ENCODE results near the gene LPCAT4. TPM values are rescaled to one million over a fixed set of nuclear protein-coding genes. Genes with fewer than 3 reads are reported as not detected.

Gene LPCAT4
- total RNA-seq, 4 donors from 2014 or later = 7.5 to 14.9 (median 11.5) TPM

- no peaks in the 10 kb centered on the region for H3K9me3 ChIP-seq
- peaks cover 20 to 93% (median 75%) of the 10 kb centered on the region in 4 donors for H3K36me3 ChIP-seq
- DNase-seq (ENCODE audit: extremely low spot score) = no peak
- no peak for TF ChIP-seq CTCF (IDR thresholded peaks at IDR 0.05)
- no peak for TF ChIP-seq EP300 (IDR thresholded peaks at IDR 0.05)
- no peak for TF ChIP-seq POLR2A (IDR thresholded peaks at IDR 0.05; ENCODE audit: low read depth)
- no peak for TF ChIP-seq POLR2AphosphoS5 (IDR thresholded peaks at IDR 0.05)
- intact Hi-C loops (cut with DNase I) = no loop called here
- H3K4me1 ChIP-seq = no peaks in the 10 kb centered on the region
- no peaks in the 10 kb centered on the region for H3K27me3 ChIP-seq
- no peak overlapping the region for H3K27ac ChIP-seq (replicated peaks in 1 of 4)
- H3K4me3 ChIP-seq = no peak overlapping the region
- WGBS = 91% methylated on average over 4 of the region's 4 CpGs
These were observed 8.0 kb downstream of the LPCAT4 start for GRCh38 chr15:34358948-34359347.

GRCh38 chr15:34358367-34358766 is 8.6 kb downstream of the LPCAT4 start:
- intact Hi-C loops (cut with DNase I) = no loop called here
- Histone ChIP-seq H3K36me3 (peaks cover 20 to 87% (median 71%) of the 10 kb centered on the region in 4 donors), H3K9me3 (no peaks in the 10 kb centered on the region), H3K4me1 (no peaks in the 10 kb centered on the region), H3K27ac (replicated peaks in 1 of 4) (no peak overlapping the region), H3K27me3 (no peaks in the 10 kb centered on the region), H3K4me3 (no peak overlapping the region)
- WGBS = 78% methylated on average over 3 of the region's 3 CpGs
- DNase-seq (ENCODE audit: extremely low spot score) = no peak
- TF ChIP-seq POLR2A (IDR thresholded peaks at IDR 0.05; ENCODE audit: low read depth) = no peak
- TF ChIP-seq EP300 (IDR thresholded peaks at IDR 0.05) = no peak
- no peak for TF ChIP-seq POLR2AphosphoS5 (IDR thresholded peaks at IDR 0.05)
- TF ChIP-seq CTCF (IDR thresholded peaks at IDR 0.05) = peak in 1 of 3 experiments; percentile 7

GRCh38 chr15:34357653-34358052 is 9.3 kb downstream of the LPCAT4 start:
- intact Hi-C loops (cut with DNase I) = no loop called here
- TF ChIP-seq CTCF (IDR thresholded peaks at IDR 0.05) = no peak
- no peak for TF ChIP-seq EP300 (IDR thresholded peaks at IDR 0.05)
- no peak for TF ChIP-seq POLR2AphosphoS5 (IDR thresholded peaks at IDR 0.05)
- no peak for TF ChIP-seq POLR2A (IDR thresholded peaks at IDR 0.05; ENCODE audit: low read depth)
- Histone ChIP-seq H3K4me3 (no peak overlapping the region), H3K27me3 (no peaks in the 10 kb centered on the region), H3K4me1 (no peaks in the 10 kb centered on the region), H3K36me3 (peaks cover 20 to 80% (median 67%) of the 10 kb centered on the region in 4 donors), H3K9me3 (no peaks in the 10 kb centered on the region), H3K27ac (replicated peaks in 1 of 4) (no peak overlapping the region)
- no peak for DNase-seq (ENCODE audit: extremely low spot score)
- WGBS = 89% methylated on average over 1 of the region's 1 CpG

- no peak overlapping the region for H3K27ac ChIP-seq (replicated peaks in 1 of 4)
- TF ChIP-seq POLR2A (IDR thresholded peaks at IDR 0.05; ENCODE audit: low read depth) (no peak), POLR2AphosphoS5 (IDR thresholded peaks at IDR 0.05) (no peak)
- 93% methylated on average over 9 of the region's 9 CpGs for WGBS
- H3K27me3 ChIP-seq = no peaks in the 10 kb centered on the region
- no peak for DNase-seq (ENCODE audit: extremely low spot score)
- intact Hi-C loops (cut with DNase I) = no loop called here
- H3K36me3 ChIP-seq = peaks cover 20 to 59% (median 51%) of the 10 kb centered on the region in 4 donors
- no peaks in the 10 kb centered on the region for H3K4me1 ChIP-seq
- H3K9me3 ChIP-seq = no peaks in the 10 kb centered on the region
- H3K4me3 ChIP-seq = no peak overlapping the region
These were observed 11.8 kb downstream of the LPCAT4 start for GRCh38 chr15:34355241-34355640.

- Histone ChIP-seq H3K4me3 (no peak overlapping the region), H3K27me3 (no peaks in the 10 kb centered on the region), H3K27ac (replicated peaks in 1 of 4) (no peak overlapping the region), H3K4me1 (no peaks in the 10 kb centered on the region), H3K9me3 (no peaks in the 10 kb centered on the region), H3K36me3 (peaks cover 16 to 49% (median 41%) of the 10 kb centered on the region in 4 donors)
- intact Hi-C loops (cut with DNase I) = no loop called here
- DNase-seq (ENCODE audit: extremely low spot score) = no peak
- 92% methylated on average over 7 of the region's 7 CpGs for WGBS
- no peak for TF ChIP-seq CTCF (IDR thresholded peaks at IDR 0.05)
- TF ChIP-seq EP300 (IDR thresholded peaks at IDR 0.05) = no peak
- TF ChIP-seq POLR2A (IDR thresholded peaks at IDR 0.05; ENCODE audit: low read depth) = no peak
- TF ChIP-seq POLR2AphosphoS5 (IDR thresholded peaks at IDR 0.05) = no peak
These were observed 12.7 kb downstream of the LPCAT4 start for GRCh38 chr15:34354286-34354685.
